GM12892 (cell line): ENCODE results near the gene MEIOB.

Experiments used
- POLR2AphosphoS5 ChIP-seq: IDR thresholded peaks from 2 replicates; pipeline ENCODE4 v1.6.1; 2011; ENCODE audit warnings: low read depth, low read length, control low read depth
- TAF1 ChIP-seq: IDR thresholded peaks from 2 replicates; pipeline ENCODE4 v1.6.1; 2011; ENCODE audit warnings: low read depth, mild to moderate bottlenecking, control low read depth, low read length, borderline replicate concordance

GRCh38 chr16:1784977-1785845 is 86.8 kb downstream of the MEIOB start:
- TF ChIP-seq TAF1 (no peak), POLR2AphosphoS5 (no peak)
